ENCODE results near the gene SRRD. TPM values are rescaled to one million over a fixed set of nuclear protein-coding genes. Genes with fewer than 3 reads are reported as not detected.

Gene SRRD
- total and polyA plus RNA-seq, 4 experiments from 2014 or later, result 17.6 to 28.9 (median 20.1) TPM

DNA sequence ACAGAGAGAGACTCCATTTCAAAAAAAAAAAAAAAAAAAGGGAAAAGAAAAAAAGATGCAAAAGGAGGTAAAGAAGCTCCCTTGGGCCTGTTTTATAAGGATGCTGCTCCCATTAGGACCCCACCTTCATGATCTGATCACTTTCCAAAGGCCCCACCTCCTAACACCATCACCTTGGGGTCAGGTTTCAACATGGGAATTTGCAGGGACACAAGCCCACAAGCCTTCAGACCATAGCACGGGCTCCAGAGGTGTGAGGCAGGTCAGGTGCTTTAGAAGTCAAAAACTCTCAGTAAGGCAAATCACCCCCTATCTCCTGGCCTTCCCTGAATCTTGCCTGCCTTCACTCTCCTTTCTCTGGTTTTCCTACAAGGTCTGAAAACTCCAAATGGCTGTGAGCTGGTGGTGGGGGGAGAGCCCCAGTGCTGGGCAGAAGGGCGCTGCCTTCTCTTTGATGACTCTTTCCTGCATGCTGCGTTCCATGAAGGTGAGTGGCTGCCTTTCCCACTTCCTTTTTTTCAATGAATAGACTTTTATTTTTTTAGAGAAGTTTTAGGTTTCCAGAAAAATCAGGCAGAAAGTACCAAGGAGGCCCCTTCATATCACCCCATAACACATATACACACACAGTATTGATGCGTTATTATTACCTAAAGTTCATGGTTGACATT, 41.5 kb upstream of the SRRD start:
- Histone ChIP-seq H3K27ac (ENCODE audit: low read depth, low read length) (no peak overlapping the region), H3K9me3 (ENCODE audit: control insufficient read depth in 1 of 2, low read length in 2 of 2) (no peaks in the 10 kb centered on the region), H3K4me3 (ENCODE audit: low read length in 2 of 2) (no peak overlapping the region), H3K27me3 (ENCODE audit: insufficient read depth, low read length) (no peaks in the 10 kb centered on the region), H3K4me1 (ENCODE audit: insufficient read depth, low read length) (no peaks in the 10 kb centered on the region), H3K36me3 (ENCODE audit: insufficient read depth, low read length) (no peaks in the 10 kb centered on the region)
- DNase-seq, result no peak
- intact Hi-C loops (cut with micrococcal nuclease), result no loop called here
- Mint-ChIP-seq H3K27me3 (no peaks in the 10 kb centered on the region), H3K27ac (peak overlapping the region in 3 of 7 donors; percentile 6 to 67 (median 29)), H3K4me1 (peaks cover 0 to 14% (median 2%) of the 10 kb centered on the region in 4 donors), H3K36me3 (peaks cover 0 to 3% of the 10 kb centered on the region in 2 donors), H3K4me3 (no peak overlapping the region), H3K9me3 (no peaks in the 10 kb centered on the region)
- ChIA-PET POLR2A (ENCODE audit: partially characterized antibody) (interaction anchor here (0.6 to 1.2 kb wide), 2 partner anchors 42 to 230 kb away, joined by 3 to 4 read pairs; partner anchors contain the start of genes HPS4 and SRRD), CTCF (ENCODE audit: partially characterized antibody) (no interaction called here)

DNA sequence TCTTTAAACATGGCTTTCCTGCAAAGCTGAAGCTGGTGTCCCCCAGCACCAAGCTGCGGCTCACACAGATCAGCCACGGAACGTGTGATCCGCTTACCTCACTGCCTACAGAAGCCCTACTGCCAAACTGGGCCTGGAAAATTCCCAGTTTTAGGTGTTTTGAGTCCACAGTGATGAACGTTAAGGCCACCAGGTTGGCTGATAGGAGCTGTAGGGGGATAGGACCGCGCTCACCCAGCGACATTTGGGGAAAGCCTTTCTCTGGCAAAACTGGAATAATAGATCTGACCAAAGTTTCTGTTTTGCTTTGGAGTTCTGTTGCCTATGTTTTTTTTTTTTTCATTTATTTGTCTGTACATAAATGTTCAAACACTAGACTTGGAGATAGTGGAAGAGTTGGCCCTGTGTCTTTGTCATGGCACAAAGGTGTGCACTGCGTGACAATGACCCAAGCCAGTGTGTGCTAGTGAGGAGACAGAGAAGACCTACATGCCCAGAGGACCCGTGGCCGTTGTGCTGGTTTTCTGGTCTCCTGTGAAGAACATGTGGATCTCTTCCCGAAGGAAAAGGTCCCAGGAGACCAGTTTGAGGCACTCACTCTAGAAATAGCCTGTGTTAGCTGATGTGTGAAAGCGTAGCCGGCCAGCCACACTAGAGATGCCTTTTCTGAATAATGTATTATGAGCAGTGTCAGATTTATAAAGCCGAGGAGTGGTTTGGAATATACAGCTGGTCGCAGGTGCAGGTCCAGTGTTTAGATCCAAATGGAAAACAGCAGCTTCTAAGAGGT, 39.6 kb upstream of the SRRD start:
- Histone ChIP-seq H3K36me3 (ENCODE audit: insufficient read depth, low read length) (no peaks in the 10 kb centered on the region), H3K9me3 (ENCODE audit: control insufficient read depth in 1 of 2, low read length in 2 of 2) (no peaks in the 10 kb centered on the region), H3K27me3 (ENCODE audit: insufficient read depth, low read length) (no peaks in the 10 kb centered on the region), H3K4me3 (ENCODE audit: low read length in 2 of 2) (no peak overlapping the region), H3K4me1 (ENCODE audit: insufficient read depth, low read length) (no peaks in the 10 kb centered on the region), H3K27ac (ENCODE audit: low read depth, low read length) (no peak overlapping the region)
- Mint-ChIP-seq H3K4me3 (no peak overlapping the region), H3K27me3 (no peaks in the 10 kb centered on the region), H3K4me1 (peaks cover 0 to 10% (median 0%) of the 10 kb centered on the region in 4 donors), H3K27ac (peak overlapping the region in 2 of 7 donors; percentile 15 to 36), H3K9me3 (no peaks in the 10 kb centered on the region), H3K36me3 (peaks cover 0 to 3% of the 10 kb centered on the region in 2 donors)
- ChIA-PET CTCF (ENCODE audit: partially characterized antibody) (interaction anchor here (0.6 to 1.2 kb wide), 2 partner anchors 49 to 57 kb away, joined by 3 read pairs; no protein-coding TSS in a partner anchor), POLR2A (ENCODE audit: partially characterized antibody) (no interaction called here)
- intact Hi-C loops (cut with micrococcal nuclease), result no loop called here
- DNase-seq, result no peak

DNA sequence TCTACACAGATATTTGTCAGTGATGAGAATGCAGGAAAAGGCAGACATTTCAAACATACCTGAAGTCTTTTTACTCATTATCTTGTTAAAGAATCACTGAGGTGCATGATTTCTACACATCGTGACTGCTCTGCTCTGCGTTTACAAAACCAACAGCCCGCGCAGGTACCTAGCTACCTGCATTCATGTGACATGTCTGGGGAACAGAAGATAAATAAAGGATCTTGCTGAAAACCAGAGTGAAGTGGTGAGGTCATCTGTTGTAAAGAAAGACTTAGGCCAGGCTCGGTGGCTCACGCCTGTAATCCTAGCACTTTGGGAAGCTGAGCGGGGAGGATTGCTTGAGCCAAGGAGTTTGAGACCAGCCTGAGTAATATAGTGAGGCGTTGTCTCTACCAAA, 38.9 kb upstream of the SRRD start:
- Mint-ChIP-seq H3K27me3 (no peaks in the 10 kb centered on the region), H3K36me3 (peaks cover 0 to 3% of the 10 kb centered on the region in 2 donors), H3K4me3 (no peak overlapping the region), H3K4me1 (peaks cover 0 to 10% (median 0%) of the 10 kb centered on the region in 4 donors), H3K27ac (peak overlapping the region in 1 of 7 donors; percentile 27), H3K9me3 (no peaks in the 10 kb centered on the region)
- Histone ChIP-seq H3K4me3 (ENCODE audit: low read length in 2 of 2) (no peak overlapping the region), H3K4me1 (ENCODE audit: insufficient read depth, low read length) (no peaks in the 10 kb centered on the region), H3K9me3 (ENCODE audit: control insufficient read depth in 1 of 2, low read length in 2 of 2) (no peaks in the 10 kb centered on the region), H3K36me3 (ENCODE audit: insufficient read depth, low read length) (no peaks in the 10 kb centered on the region), H3K27ac (ENCODE audit: low read depth, low read length) (no peak overlapping the region), H3K27me3 (ENCODE audit: insufficient read depth, low read length) (no peaks in the 10 kb centered on the region)
- POLR2A ChIA-PET (ENCODE audit: partially characterized antibody), result interaction anchor here (1.1 kb wide), 1 partner anchor 15 kb away, joined by 4 read pairs; no protein-coding TSS in a partner anchor
- CTCF ChIA-PET (ENCODE audit: partially characterized antibody), result no interaction called here
- intact Hi-C loops (cut with micrococcal nuclease), result no loop called here
- DNase-seq, result no peak

DNA sequence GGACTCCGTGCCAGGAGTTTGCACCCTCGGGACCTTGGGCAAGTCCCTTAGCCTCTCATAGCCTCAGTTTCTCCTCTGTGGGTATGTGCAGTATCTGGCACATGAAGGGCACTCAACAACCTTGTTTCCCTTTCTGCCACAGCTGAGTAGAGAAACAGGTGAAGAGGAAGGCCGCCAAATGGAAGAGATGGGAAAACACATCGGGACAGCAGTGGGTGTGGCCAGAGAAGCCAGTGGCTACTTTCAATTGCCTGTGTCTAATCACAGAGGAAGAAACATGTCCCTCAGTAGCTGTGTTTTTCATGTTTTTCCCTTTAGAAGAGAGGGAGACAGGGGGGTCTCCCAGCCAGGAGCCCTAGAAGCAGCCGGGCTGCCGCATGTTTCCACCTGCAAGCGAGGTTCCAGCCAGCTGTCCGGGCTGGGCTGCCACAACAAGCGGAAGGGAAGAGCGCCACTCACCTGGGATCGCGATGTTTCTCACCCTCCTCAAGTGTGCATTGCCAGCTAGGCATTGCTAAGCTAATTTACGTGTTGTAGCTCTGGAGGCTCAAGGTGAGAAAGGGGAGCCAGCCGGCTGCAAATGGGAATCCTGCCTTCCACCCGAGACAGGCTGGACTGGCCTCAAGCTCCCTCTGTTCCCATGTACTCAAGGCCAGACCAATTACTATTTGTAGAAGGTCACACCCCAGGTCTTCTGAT, 38.0 kb upstream of the SRRD start:
- Histone ChIP-seq H3K27me3 (ENCODE audit: insufficient read depth, low read length) (no peaks in the 10 kb centered on the region), H3K9me3 (ENCODE audit: control insufficient read depth in 1 of 2, low read length in 2 of 2) (no peaks in the 10 kb centered on the region), H3K4me3 (ENCODE audit: low read length in 2 of 2) (no peak overlapping the region), H3K27ac (ENCODE audit: low read depth, low read length) (no peak overlapping the region), H3K4me1 (ENCODE audit: insufficient read depth, low read length) (no peaks in the 10 kb centered on the region), H3K36me3 (ENCODE audit: insufficient read depth, low read length) (no peaks in the 10 kb centered on the region)
- intact Hi-C loops (cut with micrococcal nuclease), result no loop called here
- POLR2A ChIA-PET (ENCODE audit: partially characterized antibody), result interaction anchor here (1.1 kb wide), 1 partner anchor 16 kb away, joined by 4 read pairs; no protein-coding TSS in a partner anchor
- Mint-ChIP-seq H3K36me3 (peaks cover 3 to 8% of the 10 kb centered on the region in 2 donors), H3K27ac (no peak overlapping the region), H3K4me1 (peaks cover 0 to 10% (median 0%) of the 10 kb centered on the region in 4 donors), H3K4me3 (no peak overlapping the region), H3K27me3 (no peaks in the 10 kb centered on the region), H3K9me3 (no peaks in the 10 kb centered on the region)
- CTCF ChIA-PET (ENCODE audit: partially characterized antibody), result no interaction called here
- no peak for DNase-seq

DNA sequence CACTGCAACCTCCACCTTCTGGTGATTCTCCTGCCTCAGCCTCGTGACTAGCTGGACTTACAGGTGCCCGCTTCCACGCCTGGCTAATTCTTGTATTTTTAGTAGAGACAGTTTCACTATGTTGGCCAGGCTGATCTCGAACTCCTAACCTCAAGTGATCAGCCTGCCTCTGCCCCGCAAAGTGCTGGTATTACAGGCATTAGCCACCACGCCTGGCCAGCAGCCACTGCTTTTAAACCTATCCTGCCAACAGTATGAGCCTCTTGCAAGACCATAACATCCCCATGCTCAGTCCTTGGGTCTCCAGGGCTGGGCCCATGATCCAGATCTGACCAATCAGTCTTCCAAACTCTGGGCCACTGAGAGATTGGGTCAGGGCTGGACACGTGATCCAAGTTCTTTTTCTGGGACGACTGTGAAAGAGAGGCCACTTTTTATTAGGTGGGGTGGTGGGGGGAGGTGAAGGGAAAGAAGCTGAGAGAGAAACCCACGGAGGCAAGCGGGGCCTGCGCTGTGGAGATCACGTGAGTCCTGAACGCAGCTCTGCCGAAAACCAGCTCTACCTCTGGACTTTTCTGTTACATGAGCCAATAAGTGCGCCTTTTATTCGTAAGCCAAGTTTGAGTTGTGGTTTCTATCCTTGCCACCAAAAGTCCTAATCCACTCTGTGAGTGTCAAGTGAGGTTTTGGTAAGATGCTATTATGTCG, 36.7 kb upstream of the SRRD start:
- no peaks in the 10 kb centered on the region for H3K9me3 Mint-ChIP-seq
- POLR2A ChIA-PET (ENCODE audit: partially characterized antibody), result no interaction called here
- H3K4me3 Mint-ChIP-seq, result no peak overlapping the region
- H3K4me1 Mint-ChIP-seq, result peaks cover 0 to 10% (median 0%) of the 10 kb centered on the region in 4 donors
- peaks cover 13 to 18% of the 10 kb centered on the region in 2 donors for H3K36me3 Mint-ChIP-seq
- H3K27me3 ChIP-seq (ENCODE audit: insufficient read depth, low read length), result no peaks in the 10 kb centered on the region
- CTCF ChIA-PET (ENCODE audit: partially characterized antibody), result no interaction called here
- no peaks in the 10 kb centered on the region for H3K4me1 ChIP-seq (ENCODE audit: insufficient read depth, low read length)
- H3K36me3 ChIP-seq (ENCODE audit: insufficient read depth, low read length), result no peaks in the 10 kb centered on the region
- H3K27ac ChIP-seq (ENCODE audit: low read depth, low read length), result no peak overlapping the region
- intact Hi-C loops (cut with micrococcal nuclease), result no loop called here
- no peak for DNase-seq
- no peaks in the 10 kb centered on the region for H3K27me3 Mint-ChIP-seq
- no peak overlapping the region for H3K4me3 ChIP-seq (ENCODE audit: low read length in 2 of 2)
- H3K9me3 ChIP-seq (ENCODE audit: control insufficient read depth in 1 of 2, low read length in 2 of 2), result no peaks in the 10 kb centered on the region
- peak overlapping the region in 3 of 7 donors; percentile 60 to 85 (median 83) for H3K27ac Mint-ChIP-seq

DNA sequence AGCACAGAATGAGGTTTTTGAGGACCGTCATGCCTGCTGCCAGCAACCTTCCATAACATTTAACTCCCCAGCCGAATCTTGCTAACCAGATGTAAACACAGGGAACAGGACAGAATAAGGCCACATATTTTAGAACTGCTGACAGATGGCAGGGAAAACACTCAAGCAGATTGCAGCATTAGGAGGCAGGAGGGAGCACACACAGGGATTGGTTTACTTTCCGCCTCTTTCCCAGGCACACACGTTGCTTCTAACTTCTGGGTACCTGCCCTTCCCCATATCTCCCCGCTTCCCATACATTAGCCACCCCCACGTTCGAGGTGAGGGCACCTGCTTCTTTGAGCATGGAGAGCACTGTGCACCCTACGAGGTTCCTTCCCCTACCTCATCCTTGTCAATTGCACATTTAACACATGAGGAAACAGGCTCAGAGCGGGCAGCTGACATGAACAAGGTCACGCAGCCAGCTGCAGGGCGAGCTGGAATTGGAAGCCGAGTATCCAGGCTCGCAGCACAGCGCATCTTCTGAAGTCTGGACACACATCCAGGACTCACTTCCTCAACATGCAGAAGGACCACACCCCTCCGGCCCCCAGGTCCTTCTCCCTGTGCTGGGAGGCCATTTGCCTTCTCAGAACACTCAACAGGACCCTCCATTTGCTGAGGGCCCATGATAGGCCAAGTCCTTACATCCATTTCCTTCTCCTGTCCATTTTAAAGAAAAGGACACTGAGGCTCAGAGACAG, 35.9 kb upstream of the SRRD start:
- peak overlapping the region in 3 of 7 donors; percentile 2 to 83 (median 24) for H3K27ac Mint-ChIP-seq

More for the DNA sequence above, 35.9 kb upstream of the SRRD start:
- Mint-ChIP-seq H3K4me3 (no peak overlapping the region), H3K27me3 (no peaks in the 10 kb centered on the region), H3K36me3 (peaks cover 21 to 26% of the 10 kb centered on the region in 2 donors), H3K9me3 (no peaks in the 10 kb centered on the region), H3K4me1 (peaks cover 0 to 5% (median 0%) of the 10 kb centered on the region in 4 donors)
- Histone ChIP-seq H3K4me3 (ENCODE audit: low read length in 2 of 2) (no peak overlapping the region), H3K27ac (ENCODE audit: low read depth, low read length) (no peak overlapping the region), H3K36me3 (ENCODE audit: insufficient read depth, low read length) (peaks cover 7% of the 10 kb centered on the region), H3K27me3 (ENCODE audit: insufficient read depth, low read length) (no peaks in the 10 kb centered on the region), H3K4me1 (ENCODE audit: insufficient read depth, low read length) (no peaks in the 10 kb centered on the region), H3K9me3 (ENCODE audit: control insufficient read depth in 1 of 2, low read length in 2 of 2) (no peaks in the 10 kb centered on the region)
- ChIA-PET CTCF (ENCODE audit: partially characterized antibody) (no interaction called here), POLR2A (ENCODE audit: partially characterized antibody) (no interaction called here)
- intact Hi-C loops (cut with micrococcal nuclease), result no loop called here
- DNase-seq, result no peak
